PC-3 (cell line): Measurements from ENCODE around the gene AKAP8. TPM values are rescaled to one million over a fixed set of nuclear protein-coding genes. Genes with fewer than 3 reads are reported as not detected.

ENCODE experiments used
- ATAC-seq: fragments of 200-7000 bp; cut with Tn5 transposase; 2 replicates; pipeline ENCODE4 v1.9.1; 2020; ENCODE audit warnings: mild to moderate bottlenecking, moderate library complexity
- BruUV-seq: library from RNA; stranded (reverse); fragments of 400-500 nt; replicated peaks from 2 replicates; lab custom pipeline; 2021; lab: Mats Ljungman, UMichigan
- CTCF ChIA-PET: fragments of 300-600 bp; sonication (Branson Sonifier 250); formaldehyde crosslinking; loops from one replicate; lab custom pipeline; 2022; ENCODE audit warnings: antibody characterized with exemption; lab: Charles Lee
- POLR2A ChIA-PET: fragments of 300-600 bp; sonication (Branson Sonifier 250); formaldehyde crosslinking; loops from one replicate; lab custom pipeline; 2022; ENCODE audit warnings: antibody characterized with exemption; ENCODE audit not compliant: unreplicated experiment; lab: Charles Lee
- DNase-seq: peaks from one replicate; pipeline ENCODE4 v3.0.0-alpha.2; 2015
- H2AFZ ChIP-seq: fragments of 300-600 bp; sonication (generic); 2 replicates; pipeline ENCODE4 v1.6.0; 2016; ENCODE audit warnings: antibody characterized with exemption, low read length
- H3F3A ChIP-seq: fragments of 300-600 bp; sonication (generic); one replicate; pipeline ENCODE4 v1.6.0; 2017; ENCODE audit warnings: antibody characterized with exemption, low read length, control low read depth, mild to moderate bottlenecking; ENCODE audit not compliant: unreplicated experiment
- H3K27ac ChIP-seq: fragments of 300-600 bp; sonication (generic); 2 replicates; pipeline ENCODE4 v1.5.1; 2016; ENCODE audit warnings: mild to moderate bottlenecking, low read length
- H3K27me3 ChIP-seq: fragments of 300-600 bp; sonication (generic); 2 replicates; pipeline ENCODE4 v1.6.1; 2016; ENCODE audit warnings: low read length, mixed read lengths
- H3K36me3 ChIP-seq: fragments of 300-600 bp; sonication (generic); 2 replicates; pipeline ENCODE4 v1.6.1; 2016; ENCODE audit warnings: low read depth, mixed run types, low read length, mixed read lengths
- H3K4me1 ChIP-seq: fragments of 300-600 bp; sonication (generic); 2 replicates; pipeline ENCODE4 v1.5.1; 2016; ENCODE audit warnings: low read length; ENCODE audit not compliant: insufficient read depth
- H3K4me2 ChIP-seq: fragments of 300-600 bp; sonication (generic); 2 replicates; pipeline ENCODE4 v1.6.0; 2016; ENCODE audit warnings: low read length
- H3K4me3 ChIP-seq: fragments of 300-600 bp; sonication (generic); 2 replicates; pipeline ENCODE4 v1.5.1; 2016; ENCODE audit warnings: mild to moderate bottlenecking, low read length, mixed read lengths
- H3K79me2 ChIP-seq: fragments of 300-600 bp; sonication (generic); 2 replicates; pipeline ENCODE4 v1.6.1; 2017; ENCODE audit warnings: low read length, mixed read lengths
- H3K9ac ChIP-seq: fragments of 300-600 bp; sonication (generic); 2 replicates; pipeline ENCODE4 v1.6.0; 2016; ENCODE audit warnings: mild to moderate bottlenecking, low read length
- H3K9me2 ChIP-seq: fragments of 300-600 bp; sonication (generic); replicated peaks from 2 replicates; pipeline ENCODE4 v1.6.1; 2016; ENCODE audit warnings: mixed run types, low read length, mixed read lengths
- H3K9me3 ChIP-seq: fragments of 300-600 bp; sonication (generic); 2 replicates; pipeline ENCODE4 v1.6.1; 2016; ENCODE audit warnings: low read length, mixed read lengths
- H4K20me1 ChIP-seq: fragments of 300-600 bp; sonication (generic); 2 replicates; pipeline ENCODE4 v1.6.1; 2016; ENCODE audit warnings: low read length, mixed read lengths
- EZH2 ChIP-seq: fragments of 300-600 bp; sonication (generic); IDR thresholded peaks from one replicate; pipeline ENCODE4 v1.6.1; 2017; ENCODE audit warnings: antibody characterized with exemption, mild to moderate bottlenecking, low read length; ENCODE audit not compliant: unreplicated experiment
- EZH2phosphoT487 ChIP-seq: fragments of 300-600 bp; sonication (generic); IDR thresholded peaks from 2 replicates; pipeline ENCODE4 v1.6.1; 2018; ENCODE audit warnings: mild to moderate bottlenecking, antibody characterized with exemption, low read length, borderline replicate concordance
- intact Hi-C: fragments of 100-400 bp; cut with micrococcal nuclease; formaldehyde crosslinking; loops from 2 replicates; pipeline ENCODE4 v1.9.0; 2023
- total RNA-seq: library from RNA; depleted of rRNA; stranded (reverse); fragments of >200 nt; gene quantifications from 2 replicates; pipeline ENCODE4 v1.2.3, GENCODE V29; 2014
- TF ChIP-seq, protein P1 (sequence below): fragments of 300-600 bp; sonication (generic); conservative IDR thresholded peaks from 2 replicates; pipeline ENCODE4 v1.5.1; 2017; ENCODE audit warnings: antibody characterized with exemption, low read depth, mild to moderate bottlenecking, low read length

Gene AKAP8
- total RNA-seq, 1 experiment from 2014 or later, result 36.3 TPM

DNA sequence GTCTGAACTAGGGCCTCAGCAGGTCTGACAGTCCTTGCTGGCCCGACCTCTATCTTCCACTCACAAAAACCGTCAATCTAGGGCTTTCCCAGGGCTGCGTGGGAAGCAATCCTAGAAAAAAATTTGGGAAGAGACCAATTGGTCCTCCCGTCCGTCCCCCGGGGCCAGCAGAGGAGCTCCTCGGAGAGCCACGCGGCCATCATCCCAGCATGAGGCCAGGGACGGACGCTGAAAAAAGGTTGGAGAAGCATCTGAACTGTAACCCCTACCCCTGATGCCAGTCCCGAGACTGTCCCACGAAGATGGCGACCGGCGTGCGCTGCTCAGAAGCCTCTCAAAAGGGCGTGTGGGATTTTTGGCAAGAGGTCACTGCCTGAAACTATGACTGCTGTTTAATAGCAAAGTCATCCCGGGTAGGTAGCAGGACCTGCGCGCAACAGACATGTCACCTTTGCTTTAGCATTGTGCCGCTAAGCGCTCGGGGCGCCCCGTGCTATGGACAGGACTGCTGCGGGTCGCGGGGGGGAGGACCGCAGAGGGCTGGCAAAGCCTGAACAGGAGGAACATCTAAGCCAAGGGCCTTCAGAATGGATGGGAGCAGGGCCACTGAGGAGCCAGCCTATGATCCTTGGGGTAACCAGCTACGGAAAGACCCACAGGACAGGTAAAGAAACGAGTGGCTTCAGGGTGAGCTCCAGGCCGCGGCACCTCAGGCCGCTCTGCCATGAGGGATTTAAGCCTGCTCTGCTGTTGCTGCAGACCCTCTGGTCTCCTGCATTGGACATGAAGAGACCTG, 10.6 kb downstream of the AKAP8 start:
- no peaks in the 10 kb centered on the region for H4K20me1 ChIP-seq
- intact Hi-C loops, result no loop called here
- no peak for ATAC-seq
- no peak overlapping the region for H3K27ac ChIP-seq
- H3K4me3 ChIP-seq, result no peak overlapping the region
- no peaks in the 10 kb centered on the region for H3K27me3 ChIP-seq
- peaks cover 57% of the 10 kb centered on the region for H3K36me3 ChIP-seq
- no peaks in the 10 kb centered on the region for H3K9me2 ChIP-seq
- H3K9me3 ChIP-seq, result no peaks in the 10 kb centered on the region
- no peak overlapping the region for H2AFZ ChIP-seq
- TF ChIP-seq EZH2phosphoT487 (no peak), EZH2 (no peak)
- TF ChIP-seq, protein P1, sequence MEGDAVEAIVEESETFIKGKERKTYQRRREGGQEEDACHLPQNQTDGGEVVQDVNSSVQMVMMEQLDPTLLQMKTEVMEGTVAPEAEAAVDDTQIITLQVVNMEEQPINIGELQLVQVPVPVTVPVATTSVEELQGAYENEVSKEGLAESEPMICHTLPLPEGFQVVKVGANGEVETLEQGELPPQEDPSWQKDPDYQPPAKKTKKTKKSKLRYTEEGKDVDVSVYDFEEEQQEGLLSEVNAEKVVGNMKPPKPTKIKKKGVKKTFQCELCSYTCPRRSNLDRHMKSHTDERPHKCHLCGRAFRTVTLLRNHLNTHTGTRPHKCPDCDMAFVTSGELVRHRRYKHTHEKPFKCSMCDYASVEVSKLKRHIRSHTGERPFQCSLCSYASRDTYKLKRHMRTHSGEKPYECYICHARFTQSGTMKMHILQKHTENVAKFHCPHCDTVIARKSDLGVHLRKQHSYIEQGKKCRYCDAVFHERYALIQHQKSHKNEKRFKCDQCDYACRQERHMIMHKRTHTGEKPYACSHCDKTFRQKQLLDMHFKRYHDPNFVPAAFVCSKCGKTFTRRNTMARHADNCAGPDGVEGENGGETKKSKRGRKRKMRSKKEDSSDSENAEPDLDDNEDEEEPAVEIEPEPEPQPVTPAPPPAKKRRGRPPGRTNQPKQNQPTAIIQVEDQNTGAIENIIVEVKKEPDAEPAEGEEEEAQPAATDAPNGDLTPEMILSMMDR, result no peak
- no peaks in the 10 kb centered on the region for H3K4me1 ChIP-seq
- ChIA-PET POLR2A (no interaction called here), CTCF (no interaction called here)
- BruUV-seq, result no TSS peak
- no peak overlapping the region for H3K4me2 ChIP-seq
- peaks cover 24% of the 10 kb centered on the region for H3K79me2 ChIP-seq
- H3K9ac ChIP-seq, result no peak overlapping the region
- no peak for DNase-seq
- no peaks in the 10 kb centered on the region for H3F3A ChIP-seq

DNA sequence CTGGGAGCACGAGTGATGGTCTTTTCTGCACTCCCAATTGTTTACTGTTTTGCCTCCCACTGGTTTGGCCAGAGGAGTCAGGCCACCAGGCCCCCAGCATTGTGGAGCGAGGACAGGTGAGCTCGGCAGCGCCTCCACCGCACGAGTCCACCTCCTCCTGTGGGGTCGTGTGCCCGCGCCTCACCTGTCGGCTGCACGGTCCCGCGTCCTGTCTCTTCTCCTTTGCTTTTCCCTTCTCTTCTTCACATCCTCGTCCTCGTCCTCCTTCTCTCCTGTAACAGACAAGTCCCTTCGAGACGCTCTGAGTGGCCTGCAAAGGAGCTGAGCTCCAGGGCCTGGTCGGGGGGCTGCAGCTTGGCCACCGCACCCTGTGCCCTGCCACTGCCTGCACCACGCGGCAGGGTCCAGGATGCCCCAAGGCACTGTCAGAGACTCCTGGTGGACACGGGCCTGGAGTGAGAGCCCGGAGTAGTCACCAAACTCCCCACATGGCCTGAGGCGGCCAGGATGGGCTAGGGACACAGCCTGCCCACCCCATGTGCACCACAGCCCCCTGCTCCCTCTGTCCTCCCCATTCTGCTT, 11.4 kb downstream of the AKAP8 start:
- Histone ChIP-seq H3K27me3 (no peaks in the 10 kb centered on the region), H3K4me3 (no peak overlapping the region), H3K4me2 (no peak overlapping the region), H3K9me2 (no peaks in the 10 kb centered on the region), H3K36me3 (peaks cover 51% of the 10 kb centered on the region), H4K20me1 (no peaks in the 10 kb centered on the region), H3K79me2 (peaks cover 15% of the 10 kb centered on the region), H2AFZ (no peak overlapping the region), H3K27ac (no peak overlapping the region), H3K4me1 (no peaks in the 10 kb centered on the region), H3F3A (no peaks in the 10 kb centered on the region), H3K9me3 (no peaks in the 10 kb centered on the region), H3K9ac (no peak overlapping the region)
- CTCF ChIA-PET, result no interaction called here
- POLR2A ChIA-PET, result no interaction called here
- ATAC-seq, result no peak
- TF ChIP-seq EZH2, result no peak
- no peak for TF ChIP-seq EZH2phosphoT487
- TF ChIP-seq, protein P1, result no peak
- no TSS peak for BruUV-seq
- DNase-seq, result no peak
- intact Hi-C loops, result no loop called here

DNA sequence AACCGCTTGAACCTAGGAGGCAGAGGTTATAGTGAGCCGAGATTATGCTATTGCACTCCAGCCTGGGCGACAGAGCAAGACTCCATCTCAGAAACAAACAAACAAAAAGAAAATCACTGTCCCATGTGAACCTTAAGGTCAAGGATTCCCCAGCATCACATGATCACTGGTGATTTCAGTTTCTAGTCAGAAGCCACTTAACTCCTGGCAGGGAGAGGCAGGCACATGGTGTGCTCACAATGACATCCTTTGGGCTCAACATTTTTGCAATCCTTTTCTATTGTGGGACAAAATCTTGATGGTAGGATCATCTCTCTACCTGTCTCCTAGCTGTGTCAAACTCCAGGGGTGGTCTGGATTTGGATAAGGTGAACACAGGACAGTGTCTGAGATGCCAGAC, 12.1 kb downstream of the AKAP8 start:
- BruUV-seq, result no TSS peak

More for the DNA sequence above, 12.1 kb downstream of the AKAP8 start:
- TF ChIP-seq EZH2 (no peak), EZH2phosphoT487 (no peak)
- TF ChIP-seq, protein P1, result no peak
- no peaks in the 10 kb centered on the region for H3K27me3 ChIP-seq
- no peak for DNase-seq
- H3K4me2 ChIP-seq, result no peak overlapping the region
- no peak for ATAC-seq
- intact Hi-C loops, result no loop called here
- no peak overlapping the region for H3K27ac ChIP-seq
- H4K20me1 ChIP-seq, result no peaks in the 10 kb centered on the region
- 0 out of 2 replicates have a peak, but pooled peaks cover 8% of the 10 kb centered on the region for H3K79me2 ChIP-seq
- no peaks in the 10 kb centered on the region for H3F3A ChIP-seq
- no peaks in the 10 kb centered on the region for H3K9me2 ChIP-seq
- no peaks in the 10 kb centered on the region for H3K9me3 ChIP-seq
- no peak overlapping the region for H2AFZ ChIP-seq
- peaks cover 47% of the 10 kb centered on the region for H3K36me3 ChIP-seq
- H3K4me1 ChIP-seq, result no peaks in the 10 kb centered on the region
- CTCF ChIA-PET, result no interaction called here
- H3K4me3 ChIP-seq, result no peak overlapping the region
- POLR2A ChIA-PET, result no interaction called here
- H3K9ac ChIP-seq, result no peak overlapping the region
